HG02938 (cell line): ENCODE measurements around the gene SH3BP2.

Experiments
- ATAC-seq: cut with Tn5 transposase; IDR thresholded peaks from one replicate; pipeline ENCODE4 v1.9.1; 2021; ENCODE audit warnings: mild to moderate bottlenecking, moderate library complexity; ENCODE audit not compliant: unreplicated experiment

SH3BP2 gene

DNA sequence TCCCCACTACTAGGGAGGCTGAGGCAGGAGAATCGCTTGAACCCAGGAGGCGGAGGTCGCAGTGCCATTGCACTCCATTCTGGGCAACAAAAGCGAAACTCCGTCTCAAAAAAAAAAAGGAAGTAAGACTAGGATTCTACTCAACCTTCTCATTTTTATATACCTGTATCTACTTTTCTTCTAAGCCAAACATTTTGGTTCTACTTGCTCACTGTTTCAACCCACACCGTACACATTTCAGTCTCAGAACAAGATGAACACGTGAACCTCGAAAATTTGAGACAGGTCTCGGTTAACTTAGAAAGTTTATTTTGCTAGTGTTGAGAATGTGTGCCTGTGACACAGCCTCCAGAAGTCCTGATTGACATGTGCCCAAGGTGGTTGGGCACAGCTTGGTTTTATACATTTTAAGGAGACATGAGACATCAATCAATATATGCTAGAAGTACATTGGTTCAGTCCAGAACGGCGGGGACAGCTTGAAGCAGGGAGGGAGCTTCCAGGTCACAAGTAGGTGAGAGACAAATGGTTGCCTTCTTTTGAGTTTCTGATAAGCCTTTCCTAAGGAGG, 54.5 kb downstream of the SH3BP2 start:
- no peak for ATAC-seq

DNA sequence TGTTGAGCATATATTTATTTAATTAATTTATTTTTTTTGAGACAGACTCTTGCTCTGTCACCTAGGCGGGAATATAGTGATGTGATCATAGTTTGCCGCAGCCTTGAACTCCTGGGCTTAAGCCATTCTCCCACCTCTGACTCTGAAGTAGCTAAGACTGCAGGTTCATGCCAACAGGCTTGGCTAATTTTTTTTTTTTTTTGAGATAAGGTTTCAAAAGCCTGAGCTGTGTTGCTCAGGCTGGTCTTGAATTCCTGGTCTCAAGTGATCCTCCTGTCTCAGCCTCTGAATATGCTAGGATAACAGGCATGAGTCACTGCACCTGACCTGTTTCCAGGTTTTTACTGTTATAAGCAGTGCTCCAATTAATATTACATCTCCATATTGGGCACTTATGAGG, 55.6 kb downstream of the SH3BP2 start:
- ATAC-seq: no peak

DNA sequence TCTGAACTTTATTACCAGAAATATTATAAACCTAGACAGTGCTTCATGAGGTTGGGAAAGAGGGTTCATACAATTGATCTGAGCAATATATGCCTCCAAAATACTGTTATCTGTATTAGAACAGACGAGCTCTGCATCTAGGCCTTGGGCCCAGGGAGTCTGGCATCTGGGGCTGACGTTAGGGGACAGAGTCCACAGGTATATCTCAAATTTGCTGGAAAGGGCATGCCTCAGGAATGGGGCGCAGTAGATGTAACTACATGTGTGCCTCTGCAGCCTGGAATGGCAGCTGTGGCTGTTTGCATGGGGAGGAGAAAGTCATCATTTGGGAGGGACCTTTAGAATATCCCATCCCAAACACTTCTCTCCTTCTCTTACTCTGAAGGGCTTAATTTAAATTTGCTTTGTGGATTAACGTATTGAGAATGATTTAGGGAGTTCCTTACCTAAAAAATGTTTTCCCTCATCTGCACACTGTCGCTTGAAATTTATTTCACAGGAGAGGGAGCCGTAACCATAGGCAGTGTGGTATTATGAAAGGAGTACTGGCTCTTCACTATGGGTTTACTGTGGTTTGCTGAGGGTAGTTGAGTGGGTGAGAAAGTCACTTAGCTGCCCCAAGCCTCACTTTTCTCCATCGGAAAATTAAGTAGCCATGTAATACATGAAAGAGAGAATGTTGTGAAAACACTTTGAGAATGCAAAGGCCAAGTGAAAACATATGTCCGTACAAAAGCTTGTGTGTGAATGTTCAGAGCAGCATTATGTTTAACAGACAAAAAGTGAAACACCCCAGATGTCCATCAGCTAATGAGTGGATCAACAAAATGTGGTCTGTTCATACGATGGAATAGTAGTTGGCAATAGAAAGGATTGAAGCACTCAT, 56.6 kb downstream of the SH3BP2 start:
- ATAC-seq: no peak

DNA sequence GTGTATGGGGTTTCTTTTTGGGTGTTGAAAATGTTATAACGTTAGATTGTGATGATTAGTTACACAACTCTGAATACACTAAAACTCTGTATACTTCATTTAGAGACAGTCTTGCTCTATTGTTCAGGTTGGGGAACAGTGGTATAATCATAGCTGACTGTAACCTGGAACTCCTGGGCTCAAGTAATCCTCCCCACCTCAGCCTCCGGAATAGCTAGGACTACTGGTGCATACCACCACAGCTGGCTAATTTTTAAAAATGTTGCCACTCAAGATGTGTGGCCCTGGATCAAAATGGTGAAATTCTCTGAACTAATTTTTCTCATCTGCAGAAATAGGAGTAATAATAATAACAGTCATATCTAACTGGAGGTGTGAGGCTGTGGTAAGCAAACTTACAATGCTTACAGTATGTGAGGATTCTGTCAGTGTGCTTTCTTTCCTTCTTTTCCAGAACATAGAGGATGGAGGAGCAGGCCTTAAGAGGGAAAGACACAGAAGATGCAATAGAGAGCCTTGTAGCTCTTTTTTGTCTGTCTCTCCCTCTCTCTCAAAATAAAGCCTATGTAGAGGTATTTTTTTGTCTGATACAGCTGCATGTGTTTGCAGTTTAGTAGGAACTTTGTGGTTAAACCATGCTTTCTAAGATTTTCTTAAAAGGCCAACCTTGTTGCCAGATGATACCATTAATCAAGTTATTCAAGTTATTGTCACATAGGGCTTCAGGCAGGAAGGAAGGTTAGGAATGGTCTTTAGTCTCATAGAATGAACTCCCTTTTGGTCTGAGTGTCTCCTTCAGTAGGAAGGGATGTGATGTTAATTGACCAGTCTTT, 58.3 kb downstream of the SH3BP2 start:
- ATAC-seq: no peak

DNA sequence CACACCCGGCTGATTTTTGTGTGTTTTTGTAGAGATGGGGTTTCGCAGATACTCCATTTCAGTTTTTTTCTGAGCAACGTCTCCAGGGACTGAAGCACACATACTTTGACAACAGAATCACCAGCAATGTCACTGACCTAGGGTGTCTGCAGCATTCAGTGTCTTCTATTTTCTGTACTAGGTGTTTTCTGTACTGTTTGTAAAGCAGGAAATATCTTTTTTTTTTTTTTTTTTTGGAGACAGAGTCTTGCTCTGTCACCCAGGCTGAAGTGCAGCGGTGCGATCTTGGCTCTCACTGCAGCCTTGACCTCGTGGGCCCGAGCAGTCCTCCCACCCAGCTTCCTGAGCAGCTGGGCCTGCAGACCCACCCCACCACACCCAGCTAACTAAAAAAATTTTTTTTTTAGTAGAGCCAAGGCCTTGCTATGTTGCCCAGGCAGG, 59.6 kb downstream of the SH3BP2 start:
- no peak for ATAC-seq

DNA sequence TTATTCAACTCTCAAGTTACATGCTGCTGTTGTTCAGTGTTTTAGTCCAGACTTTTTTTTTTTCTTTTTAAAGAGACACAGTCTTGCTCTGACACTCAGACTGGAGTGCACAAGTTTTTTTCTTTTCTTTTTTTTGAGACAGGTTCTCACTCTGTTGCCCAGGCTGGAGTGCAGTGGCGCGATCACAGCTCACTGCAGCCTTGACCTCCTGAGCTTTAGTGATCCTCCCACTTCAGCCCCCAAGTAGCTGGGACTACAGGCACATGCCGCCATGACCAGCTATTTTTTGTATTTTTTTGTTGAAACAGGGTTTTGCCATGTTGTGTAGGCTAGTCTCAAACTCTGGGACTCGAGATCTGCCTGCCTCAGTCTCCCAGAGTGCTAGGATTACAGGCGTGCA, 62.7 kb downstream of the SH3BP2 start:
- no peak for ATAC-seq

DNA sequence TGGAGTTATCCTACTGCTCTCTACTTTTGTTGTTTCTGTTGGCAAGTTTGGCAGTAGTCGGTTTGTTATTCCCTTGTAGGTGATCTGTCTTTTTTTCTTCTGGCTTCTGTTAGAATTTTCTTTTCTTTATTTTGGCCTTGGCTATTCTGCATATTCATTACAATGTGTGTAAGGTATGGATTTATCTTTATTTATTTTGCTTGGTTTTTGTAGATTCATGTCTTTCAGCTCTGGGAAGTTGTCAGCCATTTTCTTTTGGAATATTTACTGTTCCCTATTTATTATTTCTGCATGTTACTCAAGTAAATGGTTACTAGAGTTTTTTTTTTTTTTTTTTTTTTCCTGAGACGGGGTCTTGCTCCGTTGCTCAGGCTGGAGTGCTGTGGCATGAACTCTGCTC, 63.4 kb downstream of the SH3BP2 start:
- ATAC-seq: no peak

DNA sequence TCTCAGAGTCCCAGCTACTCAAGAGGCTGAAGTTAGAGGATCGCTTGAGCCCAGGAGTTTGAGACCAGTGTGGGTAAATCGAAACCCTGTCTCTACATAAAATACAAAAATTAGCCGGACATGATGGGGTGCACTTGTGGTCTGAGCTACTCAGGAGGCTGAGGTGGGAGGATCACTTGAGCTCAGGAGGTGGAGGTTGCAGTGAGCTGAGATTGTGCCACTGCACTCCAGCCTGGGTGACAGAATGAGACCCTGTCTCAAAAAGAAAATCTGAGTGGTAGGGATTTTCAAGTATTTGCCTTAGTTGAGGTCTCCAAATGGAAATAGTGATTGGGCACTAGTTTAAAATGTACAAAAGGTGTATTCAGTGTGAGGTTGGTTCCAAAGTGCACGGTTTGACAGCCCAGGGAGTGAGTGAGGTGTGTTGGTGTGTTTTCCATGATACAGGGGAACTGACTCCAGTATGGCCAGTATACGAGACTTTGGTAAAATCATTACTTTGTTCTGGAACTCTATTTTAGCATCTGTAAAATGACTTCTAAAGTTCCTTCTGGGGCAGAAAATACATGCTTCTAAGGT, 64.6 kb downstream of the SH3BP2 start:
- ATAC-seq: no peak

DNA sequence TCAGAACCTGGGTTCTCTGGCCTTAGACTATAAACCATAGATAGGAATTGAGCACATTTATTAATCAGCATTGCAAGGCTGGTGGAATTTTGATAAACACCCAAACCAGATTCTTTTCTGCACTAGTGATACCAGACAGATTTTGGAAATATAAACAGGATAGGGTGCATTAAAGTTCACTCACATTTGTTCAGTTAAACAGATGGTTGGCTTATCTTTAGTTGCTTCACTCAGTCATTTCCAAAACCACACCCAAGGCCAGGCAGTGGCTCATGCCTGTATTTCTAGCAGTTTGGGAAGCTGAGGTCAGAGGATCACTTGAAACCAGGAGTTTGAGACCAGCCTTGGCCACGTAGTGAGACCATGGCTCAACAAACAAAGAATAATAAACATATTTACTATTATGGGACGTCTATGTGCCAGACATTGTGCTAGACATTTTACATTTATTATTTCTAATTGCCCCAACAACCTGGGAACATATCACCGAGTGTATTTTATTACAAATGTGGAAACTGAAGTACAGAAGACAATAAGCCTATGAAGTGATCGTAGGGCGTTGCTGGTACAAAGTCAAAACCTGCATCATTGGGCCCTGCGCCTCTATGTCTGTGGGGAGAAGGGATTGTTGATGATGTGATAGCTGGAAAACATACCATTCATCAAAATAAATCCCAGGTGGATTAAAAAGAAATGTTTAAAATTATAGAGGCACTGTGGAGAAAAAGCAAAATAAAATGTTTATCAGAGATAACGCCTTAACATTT, 65.7 kb downstream of the SH3BP2 start:
- ATAC-seq: no peak

DNA sequence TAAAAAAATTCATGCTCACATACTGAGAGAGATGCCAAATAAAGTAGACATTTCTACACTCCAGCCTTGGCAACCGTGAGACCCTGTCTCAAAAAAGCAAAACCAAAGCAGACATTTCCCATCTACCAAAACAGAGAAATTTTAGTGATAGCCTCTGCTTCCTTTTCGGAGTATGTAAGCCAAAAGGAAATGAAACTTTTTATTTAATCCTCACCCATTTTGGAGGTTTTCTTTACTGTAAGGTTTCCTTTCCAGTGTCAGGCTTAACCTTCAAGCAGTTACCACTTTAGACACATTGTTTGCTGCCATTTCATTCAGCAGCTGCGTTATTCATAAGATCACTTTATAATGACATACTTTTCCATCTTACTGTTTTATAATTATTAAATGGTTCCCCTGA, 66.6 kb downstream of the SH3BP2 start:
- no peak for ATAC-seq

DNA sequence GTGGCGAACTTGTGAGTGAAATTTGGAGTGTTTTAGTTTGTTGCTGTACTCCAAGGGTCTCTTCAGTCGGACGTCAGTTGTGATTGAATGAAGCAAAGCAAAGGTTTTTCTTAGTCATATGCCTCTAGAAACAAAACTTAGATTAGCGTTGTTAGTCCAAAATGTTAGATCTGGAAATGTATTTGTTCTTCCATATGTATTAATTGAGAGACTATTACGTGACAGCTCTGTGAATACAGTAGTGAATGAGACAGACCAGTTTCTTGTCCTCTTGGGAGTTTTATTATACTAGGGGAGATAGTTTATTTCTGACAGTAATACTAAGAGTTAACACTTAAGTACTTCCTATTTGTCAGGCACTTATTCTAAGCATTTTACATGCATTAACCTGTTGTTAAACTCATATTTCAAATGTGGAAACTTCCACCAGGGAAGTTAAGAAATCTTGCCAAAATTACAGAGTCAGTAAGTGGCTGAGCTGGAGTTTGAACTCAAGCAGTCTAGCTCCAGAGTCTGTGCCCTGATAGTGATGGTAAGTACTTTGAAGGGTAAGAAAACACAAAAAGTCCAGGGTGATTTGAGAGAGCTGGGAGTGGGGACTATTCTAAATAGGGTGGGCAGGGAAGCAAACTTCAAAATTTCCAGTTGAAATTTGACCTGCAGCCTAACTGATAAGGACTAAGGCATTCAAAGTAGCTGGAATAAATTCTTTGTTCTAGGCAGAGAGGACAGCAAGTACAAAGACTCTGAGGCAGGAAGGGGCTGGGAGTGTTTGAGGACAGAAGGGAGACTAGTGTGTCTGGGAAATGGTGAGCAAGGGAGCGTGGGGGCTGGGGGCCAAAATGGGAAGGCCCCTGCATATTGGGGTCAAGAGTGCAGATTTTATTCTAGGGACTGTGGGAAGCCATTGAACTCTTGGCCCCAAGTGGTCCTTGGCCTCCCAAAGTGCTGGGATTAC, 67.8 kb downstream of the SH3BP2 start:
- ATAC-seq: no peak

DNA sequence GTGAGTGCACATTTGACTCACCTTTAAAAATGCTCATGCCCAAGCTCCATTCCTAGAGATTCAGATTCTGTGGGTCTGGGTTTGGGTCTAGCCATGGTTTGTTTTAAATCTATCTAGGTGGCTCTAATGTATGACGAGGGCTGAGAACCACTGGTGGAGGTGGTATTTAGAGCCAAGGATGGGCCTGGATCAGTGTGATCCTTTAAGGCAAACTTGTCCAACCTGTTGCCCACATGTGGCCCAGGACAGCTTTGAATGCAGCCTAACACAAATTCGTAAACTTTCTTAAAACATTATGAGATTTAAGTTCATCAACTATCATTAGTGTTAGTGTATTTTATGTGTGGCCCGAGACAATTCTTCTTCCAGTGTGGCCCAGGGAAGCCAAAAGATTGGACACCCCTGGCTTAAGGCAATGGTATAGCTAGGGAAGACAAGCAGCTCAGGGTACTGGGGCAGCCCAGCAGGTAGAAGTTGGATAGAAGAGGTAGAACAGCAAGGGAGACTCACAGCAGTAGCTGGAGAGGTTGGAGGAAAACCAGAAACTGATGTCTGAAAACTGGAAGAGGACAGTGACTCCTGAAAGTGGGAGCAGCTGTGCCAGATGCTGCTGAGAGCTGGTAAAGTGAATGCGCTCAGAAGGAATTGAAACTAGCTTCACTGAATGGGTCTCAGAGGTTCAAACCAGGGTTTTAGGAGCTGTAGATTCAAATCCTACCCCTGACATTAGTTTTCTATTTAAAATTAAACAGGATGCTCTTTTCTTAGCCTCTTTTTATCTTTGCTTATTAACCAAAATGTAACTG, 68.9 kb downstream of the SH3BP2 start:
- ATAC-seq: no peak

DNA sequence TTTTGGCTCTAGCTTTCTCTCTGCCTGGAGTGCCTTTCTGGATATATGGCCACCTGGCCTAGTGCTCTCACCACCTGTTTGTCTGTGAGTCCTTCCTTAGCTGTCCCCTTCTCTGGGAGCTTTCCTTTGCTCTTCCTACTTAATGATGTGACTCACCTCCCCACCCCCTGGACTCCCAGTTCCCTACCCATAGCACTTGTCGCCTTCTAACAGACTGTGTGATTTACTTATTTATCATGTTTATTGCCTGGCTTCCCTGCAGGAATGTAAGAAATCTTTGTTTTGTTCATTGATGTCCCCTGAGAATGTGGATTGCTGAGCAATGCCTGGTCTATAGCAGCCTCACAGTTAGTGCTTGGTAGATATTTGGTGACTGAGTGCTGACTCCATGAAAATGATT, 69.6 kb downstream of the SH3BP2 start:
- no peak for ATAC-seq

DNA sequence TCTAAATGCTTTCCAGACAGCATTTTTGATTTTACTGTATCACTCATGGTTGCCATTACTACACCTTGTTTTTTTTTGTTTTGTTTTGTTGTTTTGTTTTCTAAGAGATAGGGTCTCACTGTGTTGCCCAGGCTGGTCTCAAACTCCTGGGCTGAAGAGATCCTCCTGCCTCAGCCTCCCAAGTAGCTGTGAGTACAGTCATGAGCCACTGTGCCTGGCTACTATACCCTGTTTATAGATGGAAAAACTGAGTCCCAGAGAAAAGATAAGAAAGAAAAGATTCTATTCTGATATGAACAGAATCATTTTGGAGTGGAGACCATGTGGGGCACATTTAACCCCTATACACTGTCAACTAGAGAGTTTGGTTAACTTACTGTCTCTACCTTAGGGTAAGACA, 70.8 kb downstream of the SH3BP2 start:
- no peak for ATAC-seq

DNA sequence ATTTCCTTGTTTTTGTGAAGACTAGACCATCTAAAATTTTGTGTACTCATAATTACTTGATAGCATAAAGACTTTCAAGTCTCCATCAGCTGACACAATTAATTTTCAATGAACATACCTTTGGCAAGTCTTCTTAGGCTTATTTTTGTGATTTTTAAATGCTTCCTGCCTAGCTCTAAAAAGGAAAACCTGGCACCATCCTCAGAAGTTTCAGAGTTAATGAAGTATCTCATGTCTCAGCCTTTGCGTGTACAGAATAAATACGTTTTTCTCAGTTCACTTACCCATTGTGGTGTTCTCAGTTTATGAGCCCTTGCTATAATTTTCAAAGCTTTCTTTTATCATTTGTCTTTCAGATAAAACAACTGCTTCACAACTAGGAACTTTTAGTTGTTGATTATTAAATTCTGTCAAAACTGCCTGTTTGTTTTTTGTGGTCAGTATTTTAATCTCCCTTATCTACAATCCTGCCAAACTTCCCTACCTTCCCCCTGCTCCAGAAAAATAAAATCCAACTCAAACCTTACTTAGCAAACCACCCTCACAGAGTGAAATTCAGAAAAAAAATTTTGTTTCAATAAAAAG, 72.4 kb downstream of the SH3BP2 start:
- no peak for ATAC-seq

DNA sequence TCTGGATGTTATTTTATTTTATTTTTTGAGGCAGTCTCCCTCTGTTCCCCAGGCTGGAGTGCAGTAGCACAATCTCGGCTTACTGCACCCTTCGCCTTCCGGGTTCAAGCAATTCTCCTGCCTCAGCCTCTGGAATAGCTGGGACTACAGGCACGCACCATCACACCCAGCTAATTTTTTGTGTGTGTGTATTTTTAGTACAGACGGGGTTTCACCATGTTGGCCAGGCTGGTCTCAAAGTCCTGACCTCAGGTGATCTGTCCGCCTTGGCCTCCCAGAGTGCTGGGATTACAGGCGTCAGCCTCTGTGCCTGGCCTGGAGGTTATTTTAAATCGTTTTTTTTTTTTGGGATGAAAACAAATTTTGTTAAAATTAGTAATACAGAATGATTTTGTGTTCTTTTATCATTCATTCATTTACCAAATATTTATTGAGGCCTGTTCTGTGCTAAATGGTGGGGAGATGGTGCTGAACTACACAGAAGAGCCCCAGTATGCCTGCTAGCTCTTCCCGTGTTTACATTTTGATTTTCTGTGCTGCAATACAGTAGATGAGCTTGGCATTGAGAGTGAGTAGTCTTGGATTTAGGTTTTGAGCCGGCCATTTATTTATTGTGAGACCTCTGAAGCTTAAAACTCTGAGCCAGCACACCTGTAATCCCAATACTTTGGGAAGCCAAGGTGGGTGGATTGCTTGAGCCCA, 73.4 kb downstream of the SH3BP2 start:
- no peak for ATAC-seq

DNA sequence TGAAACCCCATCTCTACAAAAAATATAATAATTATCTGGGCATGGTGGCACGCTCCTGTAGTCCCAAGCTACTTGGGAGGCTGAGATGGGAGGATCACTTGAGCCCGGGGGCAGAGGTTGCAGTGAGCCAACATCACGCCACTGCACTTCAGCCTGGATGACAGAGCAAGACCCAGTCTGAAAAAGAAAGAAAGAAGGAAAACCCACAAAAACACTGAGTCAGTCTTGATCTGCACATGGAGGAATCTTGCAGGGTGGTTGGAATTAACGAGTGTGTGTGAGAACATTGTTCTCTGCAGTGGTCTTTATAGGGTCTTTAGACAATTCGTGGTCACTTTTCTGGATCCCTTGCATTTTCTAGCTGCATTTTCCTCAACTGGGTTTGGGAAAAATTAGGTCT, 74.0 kb downstream of the SH3BP2 start:
- no peak for ATAC-seq
